CD4-positive, alpha-beta T cell treated with Interleukin-6 at 100 ng/mL for 8 hours (primary cell): ENCODE data around the gene ERCC6L2.
A peak's percentile ranks its signal among the peaks of the same experiment; 100 is the strongest.

ENCODE experiments used
- DNase-seq: peaks from one replicate; pipeline ENCODE4 v3.0.0-alpha.2; 2020; ENCODE audit warnings: mixed read lengths, low spot score

The ERCC6L2 gene

GRCh38 chr9:95978106-95978505 is 102.6 kb downstream of the ERCC6L2 start:
- no peak for DNase-seq

- no peak for DNase-seq
Observed at GRCh38 chr9:95979446-95979845, 104.0 kb downstream of the ERCC6L2 start.

GRCh38 chr9:95980262-95981125 is 105.0 kb downstream of the ERCC6L2 start:
- no peak for DNase-seq

GRCh38 chr9:95981761-95982390 is 106.4 kb downstream of the ERCC6L2 start:
- peak; percentile 34 for DNase-seq

- no peak for DNase-seq
Observed at GRCh38 chr9:95985440-95986055, 110.1 kb downstream of the ERCC6L2 start.

- no peak for DNase-seq
Observed at GRCh38 chr9:95989297-95989696, 113.8 kb downstream of the ERCC6L2 start.

GRCh38 chr9:95991326-95991725 is 115.8 kb downstream of the ERCC6L2 start:
- DNase-seq, result no peak

- no peak for DNase-seq
Observed at GRCh38 chr9:95992536-95992935, 117.0 kb downstream of the ERCC6L2 start.

GRCh38 chr9:95993337-95993736 is 117.8 kb downstream of the ERCC6L2 start:
- no peak for DNase-seq

- no peak for DNase-seq
Observed at GRCh38 chr9:95999390-95999789, 123.9 kb downstream of the ERCC6L2 start.

- DNase-seq, result no peak
Observed at GRCh38 chr9:96004379-96004778, 128.9 kb downstream of the ERCC6L2 start.

- no peak for DNase-seq
Observed at GRCh38 chr9:96006296-96006879, 130.9 kb downstream of the ERCC6L2 start.

- DNase-seq, result no peak
Observed at GRCh38 chr9:96006961-96007360, 131.5 kb downstream of the ERCC6L2 start.

- DNase-seq, result no peak
Observed at GRCh38 chr9:96008502-96009222, 133.2 kb downstream of the ERCC6L2 start.

- no peak for DNase-seq
Observed at GRCh38 chr9:96009223-96009602, 133.7 kb downstream of the ERCC6L2 start.

- peak; percentile 56 for DNase-seq
Observed at GRCh38 chr9:96009690-96010472, 134.4 kb downstream of the ERCC6L2 start.

GRCh38 chr9:96014078-96014477 is 138.6 kb downstream of the ERCC6L2 start:
- peak; percentile 76 for DNase-seq

- DNase-seq, result peak; percentile 52
Observed at GRCh38 chr9:96015876-96016686, 140.6 kb downstream of the ERCC6L2 start.
